K562 (cell line): ENCODE data around the gene NR3C1. TPM values are rescaled to one million over a fixed set of nuclear protein-coding genes. Genes with fewer than 3 reads are reported as not detected.

Experiments
- ATAC-seq: fragments of 200-7000 bp; cut with Tn5 transposase; 3 replicates; pipeline ENCODE4 v1.9.1; 2020; ENCODE audit warnings: moderate library complexity
- BruUV-seq: library from RNA; stranded (reverse); fragments of 400-500 nt; replicated peaks from 2 replicates; lab custom pipeline; 2021; lab: Mats Ljungman, UMichigan
- CTCF ChIA-PET: fragments of 300-600 bp; formaldehyde crosslinking; extraction: SDS; loops from one replicate; lab custom pipeline; 2021; ENCODE audit warnings: low intra/inter-chr PET ratio; lab: Yijun Ruan, JAX
- POLR2A ChIA-PET: fragments of 300-600, 350-650 bp; sonication (Branson Sonifier 250); formaldehyde crosslinking; extraction: SDS; loops from one replicate; lab custom pipeline; 2021; ENCODE audit warnings: antibody characterized with exemption, inconsistent platforms; lab: Yijun Ruan, JAX
- DNase-seq, 4 experiments: peaks; one replicate each; pipeline versions ENCODE4 v3.0.0 to v3.0.0-alpha.2; 2011 to 2018; ENCODE audit warnings: low spot score in 3 of 4, mixed read lengths in 3 of 4; ENCODE audit errors: extremely low read depth in 1 of 4
- FAIRE-seq: peaks from 2 replicates; lab custom pipeline; 2011; peaks lifted over from hg19 to GRCh38; lab: Jason Lieb, UNC
- H2AFZ ChIP-seq: 2 replicates; pipeline ENCODE4 v1.6.0; 2011; ENCODE audit warnings: low read depth, low read length, control low read depth, inconsistent platforms
- H3K27ac ChIP-seq: fragments of 200-600 bp; 3 replicates; pipeline ENCODE4 v1.8.0; 2011; ENCODE audit warnings: low read depth, mild to moderate bottlenecking, control low read depth, inconsistent platforms, low read length, moderate library complexity, mixed read lengths; ENCODE audit errors: extremely low read depth
- H3K27me3 ChIP-seq, 2 experiments: fragments of 300-600 bp in 1 of 2; 2 replicates in 1 of 2; 3 replicates in 1 of 2; pipeline versions ENCODE4 v1.6.0 to v1.8.0; 2011; ENCODE audit warnings: inconsistent platforms in 2 of 2, low read length in 2 of 2, mild to moderate bottlenecking in 1 of 2, mixed read lengths in 1 of 2, moderate library complexity in 1 of 2; ENCODE audit not compliant: control insufficient read depth in 2 of 2, insufficient read depth in 2 of 2
- H3K36me3 ChIP-seq: fragments of 300-600 bp; 3 replicates; pipeline ENCODE4 v1.8.0; 2011; ENCODE audit warnings: mild to moderate bottlenecking, low read length, inconsistent platforms; ENCODE audit not compliant: control insufficient read depth, insufficient read depth
- H3K4me1 ChIP-seq, 2 experiments: fragments of 200-600 bp in 1 of 2; replicated peaks in 1 of 2; 2 replicates in 1 of 2; 3 replicates in 1 of 2; pipeline versions ENCODE4 v1.5.1 to v1.8.0; 2011; ENCODE audit warnings: inconsistent platforms in 2 of 2, low read length in 2 of 2, mild to moderate bottlenecking in 1 of 2, mixed read lengths in 1 of 2, moderate library complexity in 1 of 2; ENCODE audit not compliant: control insufficient read depth in 2 of 2, insufficient read depth in 2 of 2
- H3K4me2 ChIP-seq: 2 replicates; pipeline ENCODE4 v1.6.1; 2011; ENCODE audit warnings: low read length, control low read depth, inconsistent platforms, mixed read lengths; ENCODE audit not compliant: insufficient read depth
- H3K4me3 ChIP-seq: fragments of 200-600 bp; sonication (generic), shearing (Covaris generic); 2 replicates; pipeline ENCODE4 v1.5.1; 2016; ENCODE audit warnings: control low read depth, inconsistent platforms
- H3K79me2 ChIP-seq: fragments of 200-600 bp; 3 replicates; pipeline ENCODE4 v1.8.0; 2011; ENCODE audit warnings: low read length, inconsistent platforms; ENCODE audit not compliant: control insufficient read depth, insufficient read depth
- H3K9ac ChIP-seq, 2 experiments: 2 replicates each; pipeline versions ENCODE4 v1.6.0 to v1.6.1; 2011; ENCODE audit warnings: low read depth in 2 of 2, low read length in 2 of 2, control low read depth in 1 of 2, inconsistent platforms in 1 of 2, mild to moderate bottlenecking in 1 of 2, mixed read lengths in 1 of 2; ENCODE audit not compliant: insufficient read depth in 1 of 2
- H3K9me1 ChIP-seq: one replicate; pipeline ENCODE4 v1.6.0; 2011; ENCODE audit warnings: inconsistent platforms, mild to moderate bottlenecking, low read length, moderate library complexity; ENCODE audit not compliant: control insufficient read depth, insufficient read depth
- H3K9me3 ChIP-seq: replicated peaks from 2 replicates; pipeline ENCODE4 v1.5.1; 2011; ENCODE audit warnings: low read depth, low read length, inconsistent platforms; ENCODE audit not compliant: control insufficient read depth, insufficient read depth
- H4K20me1 ChIP-seq: replicated peaks from 2 replicates; pipeline ENCODE4 v1.6.1; 2011; ENCODE audit warnings: low read length, inconsistent platforms, mixed read lengths; ENCODE audit not compliant: control insufficient read depth, insufficient read depth
- ARID2 ChIP-seq: fragments of 450-650 bp; IDR thresholded peaks from 2 replicates; pipeline ENCODE4 v1.6.1; 2017; ENCODE audit warnings: antibody characterized with exemption, mild to moderate bottlenecking
- CAMTA2 ChIP-seq: fragments of 250-450 bp; sonication (Bioruptor Pico); conservative IDR thresholded peaks from 2 replicates; pipeline ENCODE4 v1.5.1; 2022
- NFXL1 ChIP-seq: fragments of 450-650 bp; formaldehyde crosslinking; IDR thresholded peaks from 2 replicates; pipeline ENCODE4 v1.4.0; 2021; ENCODE audit warnings: mild to moderate bottlenecking
- RAD51 ChIP-seq: fragments of 450-650 bp; IDR thresholded peaks from 2 replicates; pipeline ENCODE4 v1.7.1; 2016; ENCODE audit warnings: low read depth, mild to moderate bottlenecking, borderline replicate concordance
- SIRT6 ChIP-seq: IDR thresholded peaks from one replicate; pipeline ENCODE4 v1.6.1; 2012; ENCODE audit warnings: low read depth, mild to moderate bottlenecking, control low read depth, inconsistent platforms, low read length, moderate library complexity
- TEAD4 ChIP-seq, 2 experiments: sonication (generic) in 1 of 2; formaldehyde crosslinking in 1 of 2; IDR thresholded peaks; 2 replicates each; pipeline versions ENCODE4 v1.6.1 to v1.8.0; 2012 to 2022; ENCODE audit warnings: borderline replicate concordance in 1 of 2, inconsistent platforms in 1 of 2, low read length in 1 of 2, mild to moderate bottlenecking in 1 of 2, missing genetic modification reagents in 1 of 2
- ZBED1 ChIP-seq: IDR thresholded peaks from 2 replicates; pipeline ENCODE4 v1.6.1; 2014
- WGBS: fragments of 100-300 bp; shearing (Covaris generic); methylation state at CpG from one replicate; pipeline ENCODE4 v1.1.6; 2016; ENCODE audit warnings: low coverage, mixed read lengths; ENCODE audit not compliant: insufficient coverage; ENCODE audit errors: missing lambda C conversion rate; 5-methylcytosine and 5-hydroxymethylcytosine counted together
- in situ Hi-C: fragments of 300-500 bp; cut with MboI; formaldehyde crosslinking; loops from 4 replicates; pipeline ENCODE4 v1.15.0; 2018; ENCODE audit warnings: inconsistent platforms, mixed read lengths
- intact Hi-C: fragments of 100-400 bp; cut with micrococcal nuclease; formaldehyde crosslinking; loops from 2 replicates; pipeline ENCODE4 v1.14.2; 2022
- polyA plus RNA-seq, 8 experiments: library from polyadenylated mRNA; depleted of rRNA in 4 of 8; stranded (reverse) in 5 of 8; unstranded in 3 of 8; fragments of >200 nt; fragmentation: Nextera tagmentation in 2 of 8; fragmentation: Illumina TruSeq in 1 of 8; extraction: Ambion mirVana in 2 of 8; extraction: Trizol in 1 of 8; gene quantifications; 2 replicates each; pipeline versions ENCODE4 v1.2.1 to v1.2.3, GENCODE V29; 2011 to 2014; ENCODE audit warnings: inconsistent platforms in 1 of 8, missing spikeins in 1 of 8
- total RNA-seq, 7 experiments: library from RNA; depleted of rRNA in 6 of 7; stranded (reverse); fragments of >200 nt in 6 of 7; fragmentation: Illumina TruSeq in 2 of 7; extraction: Trizol in 2 of 7; gene quantifications; 2 replicates each; pipeline versions ENCODE4 v1.2.1 to v1.2.3, GENCODE V29; 2011 to 2021; ENCODE audit warnings: low replicate concordance in 1 of 7
- TF ChIP-seq, protein P1 (sequence below): fragments of 250-450 bp; sonication (Bioruptor Pico); IDR thresholded peaks from 2 replicates; pipeline ENCODE4 v1.5.0; 2021; ENCODE audit warnings: mild to moderate bottlenecking, borderline replicate concordance
- TF ChIP-seq, protein P2 (sequence below), 2 experiments: fragments of 450-650 bp in 1 of 2; IDR thresholded peaks; 2 replicates each; pipeline ENCODE4 v1.6.1; 2011 to 2017; ENCODE audit warnings: low read depth in 2 of 2, antibody characterized with exemption in 1 of 2, borderline replicate concordance in 1 of 2, low read length in 1 of 2, mild to moderate bottlenecking in 1 of 2, mixed read lengths in 1 of 2; ENCODE audit not compliant: control insufficient read depth in 1 of 2

Gene NR3C1
- total and polyA plus RNA-seq, 9 of the 15 experiments (the other 6 are each of a cell fraction or from before 2014, with no cell fraction given) = 8.2 to 36.0 (median 15.0) TPM

- FAIRE-seq (no peak), DNase-seq (no peak), ATAC-seq (no peak)
- 0 out of 2 replicates have a peak, but pooled peaks cover 5% of the 10 kb centered on the region for H3K9me3 ChIP-seq
- no peaks in the 10 kb centered on the region for H3K27me3 ChIP-seq
- H3K9ac ChIP-seq = no peak overlapping the region
- H3K27ac ChIP-seq = no peak overlapping the region
- in situ Hi-C loops (no loop called here), intact Hi-C loops (no loop called here)
- TF ChIP-seq CAMTA2 (CRISPR knock-in tag) (no peak), NFXL1 (CRISPR knock-in tag) (no peak), ARID2 (no peak), TEAD4 (IDR thresholded peaks at IDR 0.05; ENCODE audit: low read length) (no peak), TEAD4 (CRISPR knock-in tag; IDR thresholded peaks at IDR 0.05; ENCODE audit: borderline replicate concordance) (no peak), RAD51 (no peak), SIRT6 (no peak), ZBED1 (no peak)
- TF ChIP-seq, protein P1, sequence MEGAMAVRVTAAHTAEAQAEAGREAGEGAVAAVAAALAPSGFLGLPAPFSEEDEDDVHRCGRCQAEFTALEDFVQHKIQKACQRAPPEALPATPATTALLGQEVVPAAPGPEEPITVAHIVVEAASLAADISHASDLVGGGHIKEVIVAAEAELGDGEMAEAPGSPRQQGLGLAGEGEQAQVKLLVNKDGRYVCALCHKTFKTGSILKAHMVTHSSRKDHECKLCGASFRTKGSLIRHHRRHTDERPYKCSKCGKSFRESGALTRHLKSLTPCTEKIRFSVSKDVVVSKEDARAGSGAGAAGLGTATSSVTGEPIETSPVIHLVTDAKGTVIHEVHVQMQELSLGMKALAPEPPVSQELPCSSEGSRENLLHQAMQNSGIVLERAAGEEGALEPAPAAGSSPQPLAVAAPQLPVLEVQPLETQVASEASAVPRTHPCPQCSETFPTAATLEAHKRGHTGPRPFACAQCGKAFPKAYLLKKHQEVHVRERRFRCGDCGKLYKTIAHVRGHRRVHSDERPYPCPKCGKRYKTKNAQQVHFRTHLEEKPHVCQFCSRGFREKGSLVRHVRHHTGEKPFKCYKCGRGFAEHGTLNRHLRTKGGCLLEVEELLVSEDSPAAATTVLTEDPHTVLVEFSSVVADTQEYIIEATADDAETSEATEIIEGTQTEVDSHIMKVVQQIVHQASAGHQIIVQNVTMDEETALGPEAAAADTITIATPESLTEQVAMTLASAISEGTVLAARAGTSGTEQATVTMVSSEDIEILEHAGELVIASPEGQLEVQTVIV (CRISPR knock-in tag) = no peak
- TF ChIP-seq, protein P2, sequence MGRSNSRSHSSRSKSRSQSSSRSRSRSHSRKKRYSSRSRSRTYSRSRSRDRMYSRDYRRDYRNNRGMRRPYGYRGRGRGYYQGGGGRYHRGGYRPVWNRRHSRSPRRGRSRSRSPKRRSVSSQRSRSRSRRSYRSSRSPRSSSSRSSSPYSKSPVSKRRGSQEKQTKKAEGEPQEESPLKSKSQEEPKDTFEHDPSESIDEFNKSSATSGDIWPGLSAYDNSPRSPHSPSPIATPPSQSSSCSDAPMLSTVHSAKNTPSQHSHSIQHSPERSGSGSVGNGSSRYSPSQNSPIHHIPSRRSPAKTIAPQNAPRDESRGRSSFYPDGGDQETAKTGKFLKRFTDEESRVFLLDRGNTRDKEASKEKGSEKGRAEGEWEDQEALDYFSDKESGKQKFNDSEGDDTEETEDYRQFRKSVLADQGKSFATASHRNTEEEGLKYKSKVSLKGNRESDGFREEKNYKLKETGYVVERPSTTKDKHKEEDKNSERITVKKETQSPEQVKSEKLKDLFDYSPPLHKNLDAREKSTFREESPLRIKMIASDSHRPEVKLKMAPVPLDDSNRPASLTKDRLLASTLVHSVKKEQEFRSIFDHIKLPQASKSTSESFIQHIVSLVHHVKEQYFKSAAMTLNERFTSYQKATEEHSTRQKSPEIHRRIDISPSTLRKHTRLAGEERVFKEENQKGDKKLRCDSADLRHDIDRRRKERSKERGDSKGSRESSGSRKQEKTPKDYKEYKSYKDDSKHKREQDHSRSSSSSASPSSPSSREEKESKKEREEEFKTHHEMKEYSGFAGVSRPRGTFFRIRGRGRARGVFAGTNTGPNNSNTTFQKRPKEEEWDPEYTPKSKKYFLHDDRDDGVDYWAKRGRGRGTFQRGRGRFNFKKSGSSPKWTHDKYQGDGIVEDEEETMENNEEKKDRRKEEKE (IDR thresholded peaks at IDR 0.05; ENCODE audit: borderline replicate concordance in 1 of 2, control insufficient read depth in 1 of 2, low read depth in 2 of 2, low read length in 1 of 2) = no peak
- no peak overlapping the region for H3K4me3 ChIP-seq
- no peaks in the 10 kb centered on the region for H3K79me2 ChIP-seq
- POLR2A ChIA-PET = interaction anchor here (0.6 kb wide), 1 partner anchor 334 kb away, joined by 3 read pairs; no protein-coding TSS in a partner anchor
- BruUV-seq = no TSS peak
- WGBS = 98% methylated on average over 2 of the region's 2 CpGs
- peaks cover 0 to 3% of the 10 kb centered on the region in 2 experiments; a peak in 1 of 5 replicates for H3K4me1 ChIP-seq
- no peak overlapping the region for H2AFZ ChIP-seq
- H4K20me1 ChIP-seq = no peaks in the 10 kb centered on the region
- no peaks in the 10 kb centered on the region for H3K9me1 ChIP-seq
- no peaks in the 10 kb centered on the region for H3K36me3 ChIP-seq
- H3K4me2 ChIP-seq = no peak overlapping the region
- CTCF ChIA-PET = no interaction called here
Measured at GRCh38 chr5:143271431-143271830, 132.1 kb downstream of the NR3C1 start.
